Spleen (tissue), 7 donors: ENCODE measurements around the gene FSIP1.

Experiments
- POLR2A ChIP-seq, 3 donors: fragments of 450-650 bp; IDR thresholded peaks; one replicate each; pipeline ENCODE4 v1.5.1; 2017; ENCODE audit warnings: antibody characterized with exemption in 3 of 3, mild to moderate bottlenecking in 1 of 3
- TF ChIP-seq, protein P1 (sequence below), 11 experiments: fragments of 200-600 bp in 7 of 11; fragments of 450-650 bp in 4 of 11; sonication (generic) in 4 of 11; IDR thresholded peaks in 8 of 11; conservative IDR thresholded peaks in 3 of 11; 1 replicate in 7 of 11; 2 replicates in 4 of 11; pipeline versions ENCODE4 v1.4.0 to v1.8.0; 2016 to 2021; ENCODE audit warnings: antibody characterized with exemption in 11 of 11, inconsistent platforms in 4 of 11, mild to moderate bottlenecking in 1 of 11
- donor health status: DM: no; HTN: no; CAD: no; lungs with moderate emphysema.
- donor health status: DM: no; HTN: no; CAD: no.
- donor health status: DM: no; HTN: no; CAD: no.

DNA sequence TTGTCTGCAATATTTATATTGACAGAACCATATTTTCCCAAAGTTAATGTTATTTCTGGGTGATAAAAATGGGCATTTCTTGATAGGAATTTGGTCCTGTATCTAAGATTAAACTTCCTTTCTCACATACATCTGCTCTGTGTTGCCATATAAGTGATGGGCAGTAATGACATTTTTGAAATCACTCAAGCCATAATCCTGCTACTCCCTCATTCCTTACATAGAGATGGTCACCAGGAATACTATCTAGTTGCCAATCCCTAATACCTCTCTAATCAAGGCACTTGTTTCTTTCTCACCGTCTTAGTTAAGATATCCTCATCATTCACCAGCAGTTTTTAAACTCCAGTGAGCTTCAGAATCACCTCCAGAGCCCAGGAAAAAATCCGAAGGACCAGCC, 68.4 kb downstream of the FSIP1 start:
- TF ChIP-seq, protein P1, sequence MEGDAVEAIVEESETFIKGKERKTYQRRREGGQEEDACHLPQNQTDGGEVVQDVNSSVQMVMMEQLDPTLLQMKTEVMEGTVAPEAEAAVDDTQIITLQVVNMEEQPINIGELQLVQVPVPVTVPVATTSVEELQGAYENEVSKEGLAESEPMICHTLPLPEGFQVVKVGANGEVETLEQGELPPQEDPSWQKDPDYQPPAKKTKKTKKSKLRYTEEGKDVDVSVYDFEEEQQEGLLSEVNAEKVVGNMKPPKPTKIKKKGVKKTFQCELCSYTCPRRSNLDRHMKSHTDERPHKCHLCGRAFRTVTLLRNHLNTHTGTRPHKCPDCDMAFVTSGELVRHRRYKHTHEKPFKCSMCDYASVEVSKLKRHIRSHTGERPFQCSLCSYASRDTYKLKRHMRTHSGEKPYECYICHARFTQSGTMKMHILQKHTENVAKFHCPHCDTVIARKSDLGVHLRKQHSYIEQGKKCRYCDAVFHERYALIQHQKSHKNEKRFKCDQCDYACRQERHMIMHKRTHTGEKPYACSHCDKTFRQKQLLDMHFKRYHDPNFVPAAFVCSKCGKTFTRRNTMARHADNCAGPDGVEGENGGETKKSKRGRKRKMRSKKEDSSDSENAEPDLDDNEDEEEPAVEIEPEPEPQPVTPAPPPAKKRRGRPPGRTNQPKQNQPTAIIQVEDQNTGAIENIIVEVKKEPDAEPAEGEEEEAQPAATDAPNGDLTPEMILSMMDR (IDR thresholded peaks at IDR 0.05 in 8 of 11, conservative IDR thresholded peaks at IDR 0.05 in 3 of 11): no peak
- no peak for TF ChIP-seq POLR2A (IDR thresholded peaks at IDR 0.05)
